Progenitor cell of endocrine pancreas (in vitro differentiated cells): Measurements from ENCODE around the gene TBX5. TPM values are rescaled to one million over a fixed set of nuclear protein-coding genes. Genes with fewer than 3 reads are reported as not detected.

ENCODE experiments used
- DNase-seq: peaks from one replicate; pipeline ENCODE4 v3.0.0; 2021; ENCODE audit warnings: low spot score; ENCODE audit not compliant: unreplicated experiment
- H3K27ac Mint-ChIP-seq: 2 replicates; pipeline ENCODE4 v1.8.0; 2021; ENCODE audit warnings: mild to moderate bottlenecking, moderate library complexity, mixed read lengths
- H3K27me3 Mint-ChIP-seq: 2 replicates; pipeline ENCODE4 v1.8.0; 2021; ENCODE audit warnings: mixed read lengths
- H3K36me3 Mint-ChIP-seq: 2 replicates; pipeline ENCODE4 v1.8.0; 2022; ENCODE audit warnings: mixed read lengths; ENCODE audit not compliant: insufficient read depth
- H3K4me1 Mint-ChIP-seq: 2 replicates; pipeline ENCODE4 v1.8.0; 2021; ENCODE audit warnings: low read depth, mixed read lengths
- H3K4me3 Mint-ChIP-seq: 2 replicates; pipeline ENCODE4 v1.8.0; 2021; ENCODE audit warnings: low read depth, mild to moderate bottlenecking, moderate library complexity, mixed read lengths
- H3K9me3 Mint-ChIP-seq: 2 replicates; pipeline ENCODE4 v1.8.0; 2021; ENCODE audit warnings: low read depth, mixed read lengths
- CTCF ChIP-seq: fragments of 200-600 bp; sonication (generic); IDR thresholded peaks from one replicate; pipeline ENCODE4 v1.5.0; 2021; ENCODE audit warnings: antibody characterized with exemption, mild to moderate bottlenecking; ENCODE audit not compliant: unreplicated experiment
- total RNA-seq: library from RNA; stranded (reverse); gene quantifications from 2 replicates; pipeline ENCODE4 v1.2.1, GENCODE V29; 2021

The TBX5 gene
- total RNA-seq, 1 donor from 2014 or later, result not detected

- peaks cover 98% of the 10 kb centered on the region for H3K27me3 Mint-ChIP-seq
- no peaks in the 10 kb centered on the region for H3K36me3 Mint-ChIP-seq
- no peaks in the 10 kb centered on the region for H3K9me3 Mint-ChIP-seq
- no peaks in the 10 kb centered on the region for H3K4me1 Mint-ChIP-seq
- no peak for DNase-seq
- H3K4me3 Mint-ChIP-seq, result no peak overlapping the region
- no peak for TF ChIP-seq CTCF
- H3K27ac Mint-ChIP-seq, result no peak overlapping the region
Observed at GRCh38 chr12:114447799-114448617, 42.1 kb upstream of the TBX5 start.

GRCh38 chr12:114447274-114447716, 41.4 kb upstream of the TBX5 start:
- Mint-ChIP-seq H3K9me3 (no peaks in the 10 kb centered on the region), H3K4me3 (no peak overlapping the region), H3K27ac (no peak overlapping the region), H3K36me3 (no peaks in the 10 kb centered on the region), H3K27me3 (peaks cover 100% of the 10 kb centered on the region), H3K4me1 (no peaks in the 10 kb centered on the region)
- TF ChIP-seq CTCF, result no peak
- DNase-seq, result no peak

GRCh38 chr12:114445401-114446323, 39.7 kb upstream of the TBX5 start:
- Mint-ChIP-seq H3K27ac (no peak overlapping the region), H3K27me3 (peaks cover 100% of the 10 kb centered on the region), H3K4me1 (no peaks in the 10 kb centered on the region), H3K36me3 (no peaks in the 10 kb centered on the region), H3K4me3 (no peak overlapping the region), H3K9me3 (no peaks in the 10 kb centered on the region)
- no peak for TF ChIP-seq CTCF
- no peak for DNase-seq

- Mint-ChIP-seq H3K4me3 (no peak overlapping the region), H3K36me3 (no peaks in the 10 kb centered on the region), H3K27me3 (peaks cover 100% of the 10 kb centered on the region), H3K4me1 (no peaks in the 10 kb centered on the region), H3K27ac (no peak overlapping the region), H3K9me3 (no peaks in the 10 kb centered on the region)
- DNase-seq, result no peak
- TF ChIP-seq CTCF, result no peak
Observed at GRCh38 chr12:114444422-114445279, 38.7 kb upstream of the TBX5 start.
